K562 (cell line): ENCODE data around the gene CCDC192. TPM values are rescaled to one million over a fixed set of nuclear protein-coding genes. Genes with fewer than 3 reads are reported as not detected.

ENCODE experiments used
- ATAC-seq: fragments of 200-7000 bp; cut with Tn5 transposase; 3 replicates; pipeline ENCODE4 v1.9.1; 2020; ENCODE audit warnings: moderate library complexity
- BruUV-seq: library from RNA; stranded (reverse); fragments of 400-500 nt; replicated peaks from 2 replicates; lab custom pipeline; 2021; lab: Mats Ljungman, UMichigan
- CTCF ChIA-PET: fragments of 300-600 bp; formaldehyde crosslinking; extraction: SDS; loops from one replicate; lab custom pipeline; 2021; ENCODE audit warnings: low intra/inter-chr PET ratio; lab: Yijun Ruan, JAX
- POLR2A ChIA-PET: fragments of 300-600, 350-650 bp; sonication (Branson Sonifier 250); formaldehyde crosslinking; extraction: SDS; loops from one replicate; lab custom pipeline; 2021; ENCODE audit warnings: antibody characterized with exemption, inconsistent platforms; lab: Yijun Ruan, JAX
- DNase-seq, 4 experiments: peaks; one replicate each; pipeline versions ENCODE4 v3.0.0 to v3.0.0-alpha.2; 2011 to 2018; ENCODE audit warnings: low spot score in 3 of 4, mixed read lengths in 3 of 4; ENCODE audit errors: extremely low read depth in 1 of 4
- FAIRE-seq: peaks from 2 replicates; lab custom pipeline; 2011; peaks lifted over from hg19 to GRCh38; lab: Jason Lieb, UNC
- H2AFZ ChIP-seq: 2 replicates; pipeline ENCODE4 v1.6.0; 2011; ENCODE audit warnings: low read depth, low read length, control low read depth, inconsistent platforms
- H3K27ac ChIP-seq: fragments of 200-600 bp; 3 replicates; pipeline ENCODE4 v1.8.0; 2011; ENCODE audit warnings: low read depth, mild to moderate bottlenecking, control low read depth, inconsistent platforms, low read length, moderate library complexity, mixed read lengths; ENCODE audit errors: extremely low read depth
- H3K27me3 ChIP-seq, 2 experiments: fragments of 300-600 bp in 1 of 2; 2 replicates in 1 of 2; 3 replicates in 1 of 2; pipeline versions ENCODE4 v1.6.0 to v1.8.0; 2011; ENCODE audit warnings: inconsistent platforms in 2 of 2, low read length in 2 of 2, mild to moderate bottlenecking in 1 of 2, mixed read lengths in 1 of 2, moderate library complexity in 1 of 2; ENCODE audit not compliant: control insufficient read depth in 2 of 2, insufficient read depth in 2 of 2
- H3K36me3 ChIP-seq: fragments of 300-600 bp; 3 replicates; pipeline ENCODE4 v1.8.0; 2011; ENCODE audit warnings: mild to moderate bottlenecking, low read length, inconsistent platforms; ENCODE audit not compliant: control insufficient read depth, insufficient read depth
- H3K4me1 ChIP-seq, 2 experiments: fragments of 200-600 bp in 1 of 2; replicated peaks in 1 of 2; 2 replicates in 1 of 2; 3 replicates in 1 of 2; pipeline versions ENCODE4 v1.5.1 to v1.8.0; 2011; ENCODE audit warnings: inconsistent platforms in 2 of 2, low read length in 2 of 2, mild to moderate bottlenecking in 1 of 2, mixed read lengths in 1 of 2, moderate library complexity in 1 of 2; ENCODE audit not compliant: control insufficient read depth in 2 of 2, insufficient read depth in 2 of 2
- H3K4me2 ChIP-seq: 2 replicates; pipeline ENCODE4 v1.6.1; 2011; ENCODE audit warnings: low read length, control low read depth, inconsistent platforms, mixed read lengths; ENCODE audit not compliant: insufficient read depth
- H3K4me3 ChIP-seq: fragments of 200-600 bp; sonication (generic), shearing (Covaris generic); 2 replicates; pipeline ENCODE4 v1.5.1; 2016; ENCODE audit warnings: control low read depth, inconsistent platforms
- H3K79me2 ChIP-seq: fragments of 200-600 bp; 3 replicates; pipeline ENCODE4 v1.8.0; 2011; ENCODE audit warnings: low read length, inconsistent platforms; ENCODE audit not compliant: control insufficient read depth, insufficient read depth
- H3K9ac ChIP-seq, 2 experiments: 2 replicates each; pipeline versions ENCODE4 v1.6.0 to v1.6.1; 2011; ENCODE audit warnings: low read depth in 2 of 2, low read length in 2 of 2, control low read depth in 1 of 2, inconsistent platforms in 1 of 2, mild to moderate bottlenecking in 1 of 2, mixed read lengths in 1 of 2; ENCODE audit not compliant: insufficient read depth in 1 of 2
- H3K9me1 ChIP-seq: one replicate; pipeline ENCODE4 v1.6.0; 2011; ENCODE audit warnings: inconsistent platforms, mild to moderate bottlenecking, low read length, moderate library complexity; ENCODE audit not compliant: control insufficient read depth, insufficient read depth
- H3K9me3 ChIP-seq: replicated peaks from 2 replicates; pipeline ENCODE4 v1.5.1; 2011; ENCODE audit warnings: low read depth, low read length, inconsistent platforms; ENCODE audit not compliant: control insufficient read depth, insufficient read depth
- H4K20me1 ChIP-seq: replicated peaks from 2 replicates; pipeline ENCODE4 v1.6.1; 2011; ENCODE audit warnings: low read length, inconsistent platforms, mixed read lengths; ENCODE audit not compliant: control insufficient read depth, insufficient read depth
- NFYB ChIP-seq: IDR thresholded peaks from 2 replicates; pipeline ENCODE4 v1.6.1; 2011; ENCODE audit warnings: mild to moderate bottlenecking, moderate library complexity; ENCODE audit not compliant: insufficient read length; ENCODE audit errors: extremely low read depth
- PTTG1 ChIP-seq: fragments of 450-650 bp; IDR thresholded peaks from 2 replicates; pipeline ENCODE4 v1.6.1; 2016; ENCODE audit warnings: low read depth, mild to moderate bottlenecking, missing genetic modification characterization, missing compliant biosample characterization
- SMAD1 ChIP-seq: fragments of 150-350 bp; IDR thresholded peaks from 2 replicates; pipeline ENCODE4 v1.6.1; 2014; ENCODE audit warnings: low read length, low read depth; ENCODE audit not compliant: partially characterized antibody
- ZNF165 ChIP-seq: fragments of 250-450 bp; sonication (Bioruptor Pico); IDR thresholded peaks from 2 replicates; pipeline ENCODE4 v1.4.0; 2020; ENCODE audit warnings: borderline replicate concordance
- ZNF318 ChIP-seq, 2 experiments: fragments of 450-650 bp; IDR thresholded peaks; 2 replicates each; pipeline ENCODE4 v1.6.1; 2016; ENCODE audit warnings: mild to moderate bottlenecking in 2 of 2, borderline replicate concordance in 1 of 2, low read depth in 1 of 2, moderate library complexity in 1 of 2
- ZNF507 ChIP-seq: conservative IDR thresholded peaks from 2 replicates; pipeline ENCODE4 v1.6.1; 2017; ENCODE audit warnings: missing genetic modification characterization, missing compliant biosample characterization
- in situ Hi-C: fragments of 300-500 bp; cut with MboI; formaldehyde crosslinking; loops from 4 replicates; pipeline ENCODE4 v1.15.0; 2018; ENCODE audit warnings: inconsistent platforms, mixed read lengths
- intact Hi-C: fragments of 100-400 bp; cut with micrococcal nuclease; formaldehyde crosslinking; loops from 2 replicates; pipeline ENCODE4 v1.14.2; 2022
- polyA plus RNA-seq, 8 experiments: library from polyadenylated mRNA; depleted of rRNA in 4 of 8; stranded (reverse) in 5 of 8; unstranded in 3 of 8; fragments of >200 nt; fragmentation: Nextera tagmentation in 2 of 8; fragmentation: Illumina TruSeq in 1 of 8; extraction: Ambion mirVana in 2 of 8; extraction: Trizol in 1 of 8; gene quantifications; 2 replicates each; pipeline versions ENCODE4 v1.2.1 to v1.2.3, GENCODE V29; 2011 to 2014; ENCODE audit warnings: inconsistent platforms in 1 of 8, missing spikeins in 1 of 8
- total RNA-seq, 7 experiments: library from RNA; depleted of rRNA in 6 of 7; stranded (reverse); fragments of >200 nt in 6 of 7; fragmentation: Illumina TruSeq in 2 of 7; extraction: Trizol in 2 of 7; gene quantifications; 2 replicates each; pipeline versions ENCODE4 v1.2.1 to v1.2.3, GENCODE V29; 2011 to 2021; ENCODE audit warnings: low replicate concordance in 1 of 7
- TF ChIP-seq, protein P1 (sequence below): fragments of 250-450 bp; sonication (Bioruptor Pico); IDR thresholded peaks from 2 replicates; pipeline ENCODE4 v1.4.0; 2020; ENCODE audit warnings: mild to moderate bottlenecking
- TF ChIP-seq, protein P2 (sequence below): fragments of 450-650 bp; formaldehyde crosslinking; IDR thresholded peaks from 2 replicates; pipeline ENCODE4 v1.4.0; 2020; ENCODE audit warnings: mild to moderate bottlenecking
- TF ChIP-seq, protein P3 (sequence below): fragments of 250-450 bp; sonication (Bioruptor Pico); IDR thresholded peaks from 2 replicates; pipeline ENCODE4 v1.9.0; 2021; ENCODE audit warnings: mild to moderate bottlenecking, inconsistent platforms

The CCDC192 gene
- total and polyA plus RNA-seq, 9 of the 15 experiments (the other 6 are each of a cell fraction or from before 2014, with no cell fraction given): 0.21 to 0.66 (median 0.38) TPM; not detected in 2

GRCh38 chr5:127796211-127796610 lies 93.0 kb downstream of the CCDC192 start:
- no TSS peak for BruUV-seq
- CTCF ChIA-PET: no interaction called here
- Histone ChIP-seq H3K36me3 (no peaks in the 10 kb centered on the region), H3K9me3 (no peaks in the 10 kb centered on the region), H3K79me2 (no peaks in the 10 kb centered on the region), H3K4me3 (no peak overlapping the region), H3K9ac (no peak overlapping the region), H3K4me2 (no peak overlapping the region), H4K20me1 (no peaks in the 10 kb centered on the region), H3K4me1 (no peaks in the 10 kb centered on the region), H3K27ac (no peak overlapping the region), H3K27me3 (no peaks in the 10 kb centered on the region; a peak in 1 of 5 replicates), H3K9me1 (no peaks in the 10 kb centered on the region), H2AFZ (no peak overlapping the region)
- POLR2A ChIA-PET: interaction anchor here (0.6 kb wide), 1 partner anchor 25 kb away, joined by 3 read pairs; no protein-coding TSS in a partner anchor
- no peak for DNase-seq
- intact Hi-C loops (no loop called here), in situ Hi-C loops (no loop called here)
- no peak for FAIRE-seq
- ATAC-seq: no peak
- TF ChIP-seq ZNF507 (tag) (no peak), PTTG1 (tag) (no peak), ZNF165 (no peak), SMAD1 (no peak), ZNF318 (IDR thresholded peaks at IDR 0.05; ENCODE audit: borderline replicate concordance in 1 of 2, low read depth in 1 of 2) (no peak), NFYB (no peak)
- TF ChIP-seq, protein P1, sequence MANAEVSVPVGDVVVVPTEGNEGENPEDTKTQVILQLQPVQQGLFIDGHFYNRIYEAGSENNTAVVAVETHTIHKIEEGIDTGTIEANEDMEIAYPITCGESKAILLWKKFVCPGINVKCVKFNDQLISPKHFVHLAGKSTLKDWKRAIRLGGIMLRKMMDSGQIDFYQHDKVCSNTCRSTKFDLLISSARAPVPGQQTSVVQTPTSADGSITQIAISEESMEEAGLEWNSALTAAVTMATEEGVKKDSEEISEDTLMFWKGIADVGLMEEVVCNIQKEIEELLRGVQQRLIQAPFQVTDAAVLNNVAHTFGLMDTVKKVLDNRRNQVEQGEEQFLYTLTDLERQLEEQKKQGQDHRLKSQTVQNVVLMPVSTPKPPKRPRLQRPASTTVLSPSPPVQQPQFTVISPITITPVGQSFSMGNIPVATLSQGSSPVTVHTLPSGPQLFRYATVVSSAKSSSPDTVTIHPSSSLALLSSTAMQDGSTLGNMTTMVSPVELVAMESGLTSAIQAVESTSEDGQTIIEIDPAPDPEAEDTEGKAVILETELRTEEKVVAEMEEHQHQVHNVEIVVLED: no peak
- TF ChIP-seq, protein P2, sequence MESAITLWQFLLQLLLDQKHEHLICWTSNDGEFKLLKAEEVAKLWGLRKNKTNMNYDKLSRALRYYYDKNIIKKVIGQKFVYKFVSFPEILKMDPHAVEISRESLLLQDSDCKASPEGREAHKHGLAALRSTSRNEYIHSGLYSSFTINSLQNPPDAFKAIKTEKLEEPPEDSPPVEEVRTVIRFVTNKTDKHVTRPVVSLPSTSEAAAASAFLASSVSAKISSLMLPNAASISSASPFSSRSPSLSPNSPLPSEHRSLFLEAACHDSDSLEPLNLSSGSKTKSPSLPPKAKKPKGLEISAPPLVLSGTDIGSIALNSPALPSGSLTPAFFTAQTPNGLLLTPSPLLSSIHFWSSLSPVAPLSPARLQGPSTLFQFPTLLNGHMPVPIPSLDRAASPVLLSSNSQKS (CRISPR knock-in tag): no peak
- TF ChIP-seq, protein P3, sequence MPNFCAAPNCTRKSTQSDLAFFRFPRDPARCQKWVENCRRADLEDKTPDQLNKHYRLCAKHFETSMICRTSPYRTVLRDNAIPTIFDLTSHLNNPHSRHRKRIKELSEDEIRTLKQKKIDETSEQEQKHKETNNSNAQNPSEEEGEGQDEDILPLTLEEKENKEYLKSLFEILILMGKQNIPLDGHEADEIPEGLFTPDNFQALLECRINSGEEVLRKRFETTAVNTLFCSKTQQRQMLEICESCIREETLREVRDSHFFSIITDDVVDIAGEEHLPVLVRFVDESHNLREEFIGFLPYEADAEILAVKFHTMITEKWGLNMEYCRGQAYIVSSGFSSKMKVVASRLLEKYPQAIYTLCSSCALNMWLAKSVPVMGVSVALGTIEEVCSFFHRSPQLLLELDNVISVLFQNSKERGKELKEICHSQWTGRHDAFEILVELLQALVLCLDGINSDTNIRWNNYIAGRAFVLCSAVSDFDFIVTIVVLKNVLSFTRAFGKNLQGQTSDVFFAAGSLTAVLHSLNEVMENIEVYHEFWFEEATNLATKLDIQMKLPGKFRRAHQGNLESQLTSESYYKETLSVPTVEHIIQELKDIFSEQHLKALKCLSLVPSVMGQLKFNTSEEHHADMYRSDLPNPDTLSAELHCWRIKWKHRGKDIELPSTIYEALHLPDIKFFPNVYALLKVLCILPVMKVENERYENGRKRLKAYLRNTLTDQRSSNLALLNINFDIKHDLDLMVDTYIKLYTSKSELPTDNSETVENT (CRISPR knock-in tag): no peak
